Measurements from ENCODE around the gene BRF1. TPM values are rescaled to one million over a fixed set of nuclear protein-coding genes. Genes with fewer than 3 reads are reported as not detected.

Gene BRF1
- total RNA-seq, 1 donor from 2014 or later = 47.7 TPM

GRCh38 chr14:105160776-105161175 lies 140.0 kb downstream of the BRF1 start:
- DNase-seq (ENCODE audit: extremely low spot score, unreplicated experiment) = no peak
- Mint-ChIP-seq H3K27me3 (peaks cover 3% of the 10 kb centered on the region), H3K4me1 (ENCODE audit: unreplicated experiment) (no peaks in the 10 kb centered on the region), H3K9me3 (no peaks in the 10 kb centered on the region), H3K4me3 (no peak overlapping the region), H3K36me3 (no peaks in the 10 kb centered on the region), H3K27ac (no peak overlapping the region)
- TF ChIP-seq, protein P1, sequence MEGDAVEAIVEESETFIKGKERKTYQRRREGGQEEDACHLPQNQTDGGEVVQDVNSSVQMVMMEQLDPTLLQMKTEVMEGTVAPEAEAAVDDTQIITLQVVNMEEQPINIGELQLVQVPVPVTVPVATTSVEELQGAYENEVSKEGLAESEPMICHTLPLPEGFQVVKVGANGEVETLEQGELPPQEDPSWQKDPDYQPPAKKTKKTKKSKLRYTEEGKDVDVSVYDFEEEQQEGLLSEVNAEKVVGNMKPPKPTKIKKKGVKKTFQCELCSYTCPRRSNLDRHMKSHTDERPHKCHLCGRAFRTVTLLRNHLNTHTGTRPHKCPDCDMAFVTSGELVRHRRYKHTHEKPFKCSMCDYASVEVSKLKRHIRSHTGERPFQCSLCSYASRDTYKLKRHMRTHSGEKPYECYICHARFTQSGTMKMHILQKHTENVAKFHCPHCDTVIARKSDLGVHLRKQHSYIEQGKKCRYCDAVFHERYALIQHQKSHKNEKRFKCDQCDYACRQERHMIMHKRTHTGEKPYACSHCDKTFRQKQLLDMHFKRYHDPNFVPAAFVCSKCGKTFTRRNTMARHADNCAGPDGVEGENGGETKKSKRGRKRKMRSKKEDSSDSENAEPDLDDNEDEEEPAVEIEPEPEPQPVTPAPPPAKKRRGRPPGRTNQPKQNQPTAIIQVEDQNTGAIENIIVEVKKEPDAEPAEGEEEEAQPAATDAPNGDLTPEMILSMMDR (conservative IDR thresholded peaks at IDR 0.05) = no peak

- no peaks in the 10 kb centered on the region for H3K36me3 Mint-ChIP-seq
- no peaks in the 10 kb centered on the region for H3K9me3 Mint-ChIP-seq
- no peaks in the 10 kb centered on the region for H3K4me1 Mint-ChIP-seq (ENCODE audit: unreplicated experiment)
- no peak for DNase-seq (ENCODE audit: extremely low spot score, unreplicated experiment)
- TF ChIP-seq, protein P1 (conservative IDR thresholded peaks at IDR 0.05) = no peak
- H3K27ac Mint-ChIP-seq = no peak overlapping the region
- H3K27me3 Mint-ChIP-seq = no peaks in the 10 kb centered on the region
- no peak overlapping the region for H3K4me3 Mint-ChIP-seq
Measured at GRCh38 chr14:105159344-105159743, 141.5 kb downstream of the BRF1 start.

Other genes with a start within 250 kb of the BRF1 start
- gene GPR132, start 235.6 kb downstream of the BRF1 start, total RNA-seq (ENCODE audit: low replicate concordance) = 0.24 and 0.33 TPM in 2 replicates
- 16.5 and 37.1 TPM in 2 replicates for gene JAG2, start 132.2 kb downstream of the BRF1 start, total RNA-seq (ENCODE audit: low replicate concordance)
- 33.3 and 49.6 TPM in 2 replicates for gene NUDT14, start 119.7 kb downstream of the BRF1 start, total RNA-seq (ENCODE audit: low replicate concordance)
- gene BTBD6, start 52.5 kb downstream of the BRF1 start, total RNA-seq (ENCODE audit: low replicate concordance) = 38.8 and 44.7 TPM in 2 replicates
- gene PACS2, start 13.7 kb upstream of the BRF1 start, total RNA-seq (ENCODE audit: low replicate concordance) = 77.7 and 101 TPM in 2 replicates
- 0.76 and 4.1 TPM in 2 replicates for gene TEX22, start 97.5 kb upstream of the BRF1 start, total RNA-seq (ENCODE audit: low replicate concordance)
- 113 and 194 TPM in 2 replicates for gene MTA1, start 118.8 kb upstream of the BRF1 start, total RNA-seq (ENCODE audit: low replicate concordance)
- 11.2 and 20.3 TPM in 2 replicates for gene CRIP2, start 173.8 kb upstream of the BRF1 start, total RNA-seq (ENCODE audit: low replicate concordance)
- 5.1 and 15.4 TPM in 2 replicates for gene CRIP1, start 185.9 kb upstream of the BRF1 start, total RNA-seq (ENCODE audit: low replicate concordance)
- gene TEDC1, start 190.2 kb upstream of the BRF1 start, total RNA-seq (ENCODE audit: low replicate concordance) = 11.9 and 22.1 TPM in 2 replicates
- gene TMEM121, start 225.6 kb upstream of the BRF1 start, total RNA-seq (ENCODE audit: low replicate concordance) = 1.4 and 5.5 TPM in 2 replicates